GM18508 (cell line): ENCODE data around the gene ZNF598.

ENCODE experiments used
- ATAC-seq: cut with Tn5 transposase; IDR thresholded peaks from one replicate; pipeline ENCODE4 v1.9.1; 2021; ENCODE audit warnings: moderate number of reproducible peaks; ENCODE audit not compliant: insufficient read depth, unreplicated experiment

The ZNF598 gene

DNA sequence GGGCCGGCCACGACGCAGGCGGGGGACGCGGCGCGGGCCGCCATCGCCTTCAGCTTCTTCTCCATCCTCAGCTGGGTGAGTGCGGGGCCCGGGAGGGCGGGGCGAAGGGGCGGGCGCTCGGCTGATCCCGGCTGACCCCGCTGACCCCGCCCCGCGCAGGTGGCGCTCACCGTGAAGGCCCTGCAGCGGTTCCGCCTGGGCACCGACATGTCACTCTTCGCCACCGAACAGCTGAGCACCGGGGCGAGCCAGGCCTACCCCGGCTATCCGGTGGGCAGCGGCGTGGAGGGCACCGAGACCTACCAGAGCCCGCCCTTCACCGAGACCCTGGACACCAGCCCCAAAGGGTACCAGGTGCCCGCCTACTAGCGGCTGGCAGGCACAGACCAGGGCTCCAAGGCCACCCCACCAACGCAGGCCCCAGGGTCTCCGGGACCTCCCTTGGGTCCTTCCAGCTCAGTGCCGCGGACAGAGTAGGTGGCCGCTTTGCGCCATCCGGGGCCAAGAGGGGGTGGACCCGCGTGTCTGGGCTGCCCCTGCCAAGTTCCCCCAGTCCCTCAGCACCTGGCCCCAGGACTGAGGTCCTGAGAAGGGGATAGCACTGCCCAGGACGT lies 16.8 kb downstream of the ZNF598 start:
- ATAC-seq: no peak

GRCh38 chr16:1991948-1992703 lies 17.5 kb downstream of the ZNF598 start:
- ATAC-seq: no peak

DNA sequence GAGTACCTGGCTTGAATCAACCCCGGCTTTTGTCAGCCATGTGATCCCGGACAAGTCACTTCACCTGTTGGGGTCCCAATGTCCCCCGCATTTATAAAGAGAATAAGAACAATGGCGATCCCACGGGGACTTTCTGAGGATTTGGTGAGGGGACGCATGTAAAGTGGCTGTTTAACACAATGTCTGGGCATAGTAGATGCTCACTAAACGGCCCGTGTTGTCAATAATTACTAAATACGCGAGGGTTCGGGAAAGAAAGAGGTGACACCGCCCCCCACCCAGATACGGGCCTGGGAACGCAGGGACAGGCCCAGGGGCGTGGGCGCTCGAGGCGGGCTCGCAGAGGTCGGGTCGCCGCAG lies 18.1 kb downstream of the ZNF598 start:
- no peak for ATAC-seq

- ATAC-seq: no peak
These were observed 18.5 kb downstream of the ZNF598 start for GRCh38 chr16:1991135-1991551.

DNA sequence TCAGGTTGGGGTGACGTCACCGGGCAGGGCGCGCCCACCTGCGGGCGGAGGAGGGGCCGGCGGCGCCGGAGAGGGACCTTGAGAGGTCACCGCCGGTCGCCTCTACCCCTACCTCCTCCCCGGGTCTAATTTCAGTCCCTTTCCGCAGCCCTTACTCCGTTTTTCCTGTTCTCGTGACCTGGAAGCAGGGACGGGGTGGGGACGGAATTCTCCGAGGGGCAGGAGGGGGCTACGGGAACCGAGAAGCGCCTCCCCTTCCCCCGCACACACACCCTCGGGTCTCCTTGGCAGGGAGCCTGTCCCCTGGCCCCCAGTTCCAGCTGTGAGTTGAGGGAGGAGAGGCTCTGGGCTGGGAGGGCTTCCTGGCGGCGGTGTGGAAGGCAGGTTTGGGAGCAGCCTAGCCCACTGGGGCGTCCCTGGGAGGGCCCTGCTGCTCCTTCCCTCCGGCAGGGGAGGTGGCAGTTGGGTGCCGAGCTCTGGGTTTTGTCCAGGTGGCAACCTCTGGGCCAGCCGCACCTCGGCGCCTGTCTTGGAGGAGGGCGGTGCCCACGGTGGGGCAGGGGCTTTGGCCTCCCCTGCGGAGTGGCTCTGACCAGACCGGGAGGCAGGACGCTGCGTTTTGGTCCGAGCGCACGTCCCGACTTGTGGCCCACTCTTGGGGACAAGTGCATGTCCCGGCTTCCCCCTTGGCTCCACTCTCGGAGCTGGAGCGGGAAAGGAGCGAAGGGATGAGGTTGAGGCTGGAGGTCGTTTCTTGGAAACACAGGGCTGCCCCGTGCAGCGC lies 19.1 kb downstream of the ZNF598 start:
- ATAC-seq: no peak

DNA sequence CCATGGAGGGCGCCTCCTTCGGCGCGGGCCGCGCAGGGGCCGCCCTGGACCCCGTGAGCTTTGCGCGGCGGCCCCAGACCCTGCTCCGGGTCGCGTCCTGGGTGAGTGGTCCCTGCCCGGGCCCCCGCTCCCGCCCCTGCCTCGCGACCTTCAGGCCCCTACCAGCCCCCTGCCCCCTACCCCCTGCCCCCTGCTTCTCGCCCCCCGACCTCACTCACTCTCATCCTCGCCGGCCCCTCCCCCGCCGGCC lies 19.6 kb downstream of the ZNF598 start:
- ATAC-seq: no peak

DNA sequence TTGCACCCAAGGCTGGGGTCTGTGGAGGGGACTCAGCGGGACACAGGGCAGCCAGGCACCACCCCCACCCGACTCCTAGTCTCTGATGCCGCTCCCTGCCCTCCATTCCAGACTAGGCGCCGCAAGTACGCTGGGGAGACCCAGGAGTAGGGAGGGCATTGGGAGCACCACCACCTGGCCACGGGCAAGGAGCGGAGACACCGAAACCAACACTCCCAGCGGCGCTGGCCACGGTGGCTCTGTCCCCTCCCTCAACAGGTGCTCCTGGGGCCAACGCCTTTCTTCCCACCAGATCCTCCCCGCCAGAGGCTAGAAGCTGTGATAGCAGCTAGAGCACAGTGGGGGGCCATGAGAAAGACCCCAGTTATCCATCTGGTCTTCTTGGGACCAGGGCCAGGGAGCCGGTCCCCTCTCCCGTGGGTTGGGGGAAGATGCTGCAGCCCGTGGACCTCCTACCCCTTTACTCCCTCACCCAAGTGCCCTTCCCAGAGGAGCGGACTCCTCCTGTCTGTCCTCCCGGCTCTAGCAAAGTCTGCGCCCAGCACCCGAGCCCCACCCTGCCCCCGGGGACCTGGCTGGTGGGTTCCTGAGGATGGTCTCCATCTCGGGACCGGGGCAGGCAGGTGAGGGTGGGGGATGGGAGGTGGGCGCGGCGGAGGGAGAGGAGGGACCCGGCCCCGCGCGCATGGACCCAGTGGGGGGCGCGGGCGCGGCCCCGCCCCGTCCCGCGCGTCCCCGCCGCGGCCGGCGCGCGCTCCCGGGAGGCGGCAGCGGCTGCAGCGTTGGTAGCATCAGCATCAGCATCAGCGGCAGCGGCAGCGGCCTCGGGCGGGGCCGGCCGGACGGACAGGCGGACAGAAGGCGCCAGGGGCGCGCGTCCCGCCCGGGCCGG lies 20.2 kb downstream of the ZNF598 start, which contains the start of gene SYNGR3:
Gene SYNGR3 (plus strand): TSS at position 762 of the 892 bp plus-strand sequence. CDS start 133 bp downstream, outside the sequence.
- ATAC-seq: no peak

- no peak for ATAC-seq
These were observed 22.4 kb downstream of the ZNF598 start for GRCh38 chr16:1987198-1987597.

DNA sequence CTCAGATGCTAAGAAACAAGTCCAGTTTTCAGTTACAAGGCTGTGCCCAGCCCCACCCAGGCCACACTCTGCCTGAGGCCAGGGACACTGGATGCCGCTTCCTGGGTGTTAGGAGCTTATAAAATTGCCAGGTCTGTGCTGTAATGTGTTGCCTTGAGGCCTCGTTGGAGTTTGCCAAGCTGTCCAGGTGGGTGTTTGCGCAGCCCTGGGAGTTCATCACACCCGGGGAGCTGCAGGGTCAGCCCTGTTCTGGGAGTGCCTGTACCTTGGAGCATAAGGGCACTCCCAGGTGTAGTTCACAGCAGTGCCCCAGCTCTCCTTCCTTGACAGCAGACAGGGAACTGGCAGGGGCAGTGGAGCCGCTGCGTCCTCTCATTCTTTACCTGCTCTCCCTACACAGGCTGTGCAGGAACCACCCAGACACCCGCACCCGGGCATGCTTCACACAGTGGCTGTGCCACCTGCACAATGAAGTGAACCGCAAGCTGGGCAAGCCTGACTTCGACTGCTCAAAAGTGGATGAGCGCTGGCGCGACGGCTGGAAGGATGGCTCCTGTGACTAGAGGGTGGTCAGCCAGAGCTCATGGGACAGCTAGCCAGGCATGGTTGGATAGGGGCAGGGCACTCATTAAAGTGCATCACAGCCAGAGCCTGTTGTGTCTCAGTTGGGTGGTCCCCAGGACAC lies 24.0 kb downstream of the ZNF598 start:
- no peak for ATAC-seq

DNA sequence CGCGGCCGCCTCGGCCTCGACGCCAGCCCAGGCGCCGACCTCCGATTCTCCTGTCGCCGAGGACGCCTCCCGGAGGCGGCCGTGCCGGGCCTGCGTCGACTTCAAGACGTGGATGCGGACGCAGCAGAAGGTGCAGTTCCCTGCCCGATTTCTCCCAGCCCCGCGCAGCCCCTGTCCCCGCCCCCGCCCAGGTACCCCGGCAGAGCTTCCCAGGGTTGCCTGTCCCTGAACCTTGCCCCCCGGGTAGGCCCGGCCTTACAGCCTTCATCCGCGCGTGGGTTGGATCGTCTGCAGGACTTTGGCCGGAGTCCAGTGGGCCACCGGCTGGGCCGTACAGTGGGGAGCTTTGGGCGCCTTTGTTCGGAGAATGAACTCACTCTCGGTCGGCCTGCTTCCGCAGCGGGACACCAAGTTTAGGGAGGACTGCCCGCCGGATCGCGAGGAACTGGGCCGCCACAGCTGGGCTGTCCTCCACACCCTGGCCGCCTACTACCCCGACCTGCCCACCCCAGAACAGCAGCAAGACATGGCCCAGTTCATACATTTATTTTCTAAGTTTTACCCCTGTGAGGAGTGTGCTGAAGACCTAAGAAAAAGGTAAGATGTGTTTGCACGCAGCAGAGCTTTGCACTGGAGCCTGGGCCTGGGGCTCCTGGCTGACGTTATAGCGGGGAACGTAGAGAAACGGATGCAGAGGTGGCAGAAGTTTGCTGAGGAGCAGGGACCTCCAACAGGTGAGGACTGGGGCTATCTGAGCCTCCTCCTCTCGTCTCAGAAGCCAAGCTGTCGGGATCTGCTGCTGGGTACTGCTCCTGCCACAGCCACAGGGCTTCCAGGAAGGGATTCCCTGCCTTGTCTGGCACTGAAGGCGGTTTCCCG lies 25.0 kb downstream of the ZNF598 start:
- ATAC-seq: no peak

- ATAC-seq: no peak
These were observed 25.9 kb downstream of the ZNF598 start, which contains the start of gene GFER for GRCh38 chr16:1983544-1984346. Gene GFER (plus strand): TSS chr16:1984193. CDS start chr16:1984219, 26 bp downstream.

GRCh38 chr16:1982991-1983543 lies 26.6 kb downstream of the ZNF598 start:
- no peak for ATAC-seq

DNA sequence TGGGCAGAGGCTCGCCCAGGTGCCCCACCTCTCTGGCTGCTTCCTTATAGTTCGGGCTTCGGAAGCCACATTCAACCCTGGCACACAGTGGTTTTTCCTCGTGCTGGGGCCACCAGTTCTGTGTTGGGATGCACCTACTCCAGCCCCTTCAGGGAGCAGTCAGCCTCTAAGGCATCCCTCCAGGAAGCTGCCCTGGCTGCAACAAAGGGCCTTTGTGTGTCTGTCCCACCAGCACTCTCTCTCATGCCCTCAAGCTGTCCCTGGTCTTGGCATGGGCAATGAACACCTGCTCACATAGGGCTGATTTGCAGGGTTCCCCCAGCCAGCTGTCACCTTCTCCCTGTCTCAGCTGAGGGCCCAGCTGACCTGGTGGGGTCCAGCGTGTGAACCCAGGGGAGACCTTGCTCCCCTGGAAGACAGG lies 27.6 kb downstream of the ZNF598 start:
- ATAC-seq: no peak

- no peak for ATAC-seq
These were observed 28.2 kb downstream of the ZNF598 start, which contains the start of gene NOXO1 for GRCh38 chr16:1981398-1981836. Gene NOXO1 (minus strand): TSS chr16:1981469. CDS start chr16:1981179, 290 bp downstream.

DNA sequence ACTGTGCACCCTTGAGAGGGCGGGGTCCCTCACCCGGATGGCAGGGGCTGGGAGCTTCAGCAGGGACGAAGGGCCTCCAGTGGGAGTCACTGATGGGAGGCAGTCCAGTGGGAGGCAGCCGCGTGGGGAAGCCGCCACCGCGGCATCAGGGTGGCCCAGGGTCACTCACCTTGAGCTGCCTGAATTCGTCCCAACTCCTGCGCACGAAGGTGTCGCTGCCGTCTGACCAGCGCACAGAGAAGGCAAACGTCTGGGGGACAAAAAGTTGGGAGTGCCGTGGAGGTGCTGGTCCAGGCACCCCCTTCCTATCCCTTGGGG lies 28.9 kb downstream of the ZNF598 start:
- no peak for ATAC-seq

DNA sequence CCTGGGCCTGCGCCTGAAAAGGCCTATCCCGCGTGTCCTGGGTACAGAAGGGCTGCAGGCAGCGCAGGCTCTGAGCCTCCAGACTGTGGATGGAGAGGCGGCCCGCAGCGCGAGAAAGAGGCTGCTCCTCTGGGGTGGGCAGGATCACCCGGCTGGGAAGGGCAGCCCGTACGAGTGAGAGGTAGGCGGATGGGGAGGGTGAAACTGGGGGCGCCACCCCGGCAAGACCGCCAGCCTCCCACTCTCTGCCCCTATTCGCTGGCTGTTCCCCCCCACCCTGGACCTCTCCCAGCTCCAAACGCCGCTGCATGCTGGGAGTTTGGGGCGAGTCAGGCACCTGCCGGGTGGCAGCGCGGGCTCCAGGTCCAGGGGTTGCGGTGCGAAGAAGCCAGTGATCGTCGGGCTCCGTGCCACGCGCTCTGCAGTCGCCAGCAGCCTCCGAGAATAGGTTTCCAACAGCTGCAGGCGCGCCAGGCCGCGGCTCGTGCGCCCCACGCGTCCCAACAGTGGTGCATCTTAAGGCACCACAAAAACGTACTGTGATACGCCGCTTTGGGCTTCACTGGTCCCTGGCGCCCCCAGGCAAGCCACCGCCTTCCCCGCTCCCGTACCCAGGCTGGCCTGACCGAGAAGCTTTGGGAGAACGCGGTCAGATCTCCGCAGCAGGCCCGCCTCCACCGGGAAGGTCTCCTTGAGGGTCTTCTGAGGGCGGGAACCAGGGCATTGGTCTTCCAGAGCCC lies 29.4 kb downstream of the ZNF598 start:
- no peak for ATAC-seq
